GM12875 (cell line): Measurements from ENCODE around the gene FZD10.

Experiments
- H3K4me3 ChIP-seq: one replicate; pipeline ENCODE4 v1.5.1; 2011; ENCODE audit warnings: low read depth, low read length, control low read depth
- CTCF ChIP-seq: IDR thresholded peaks from 2 replicates; pipeline ENCODE4 v1.5.1; 2011; ENCODE audit warnings: low read depth, mild to moderate bottlenecking, control low read depth, inconsistent platforms, low read length, moderate library complexity, borderline replicate concordance; ENCODE audit not compliant: insufficient read depth

The FZD10 gene

DNA sequence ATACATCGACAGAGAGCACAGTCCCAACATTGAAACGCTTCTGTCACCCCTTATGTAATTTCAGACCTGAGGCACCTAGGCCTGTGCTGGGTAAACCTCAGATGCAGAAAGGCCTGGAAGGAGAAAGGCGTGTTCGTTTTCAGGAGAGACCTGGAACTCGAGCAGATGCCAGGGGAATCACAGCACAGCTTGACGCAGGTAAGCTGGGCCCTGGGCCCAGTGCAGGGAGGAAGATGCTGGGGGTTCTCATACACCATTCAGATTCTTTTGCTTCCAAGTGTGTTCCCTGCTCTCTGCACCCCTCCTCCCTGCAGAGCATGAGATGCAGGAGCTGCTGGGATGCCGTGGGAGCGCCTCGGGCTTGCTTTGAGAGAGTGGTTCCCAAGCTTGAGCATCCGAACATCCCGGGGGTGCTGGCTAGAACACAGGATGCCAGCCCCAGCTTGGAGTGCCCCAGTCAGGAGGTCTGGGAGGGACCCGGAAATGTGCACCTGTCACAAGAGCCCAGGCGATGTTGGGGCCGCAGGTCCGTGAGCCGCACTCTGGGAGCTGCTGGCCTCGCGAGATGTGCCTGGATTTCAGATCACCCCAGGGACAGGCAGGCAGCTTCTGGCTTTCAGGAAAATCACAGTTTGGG lies 35.9 kb downstream of the FZD10 start:
- no peak overlapping the region for H3K4me3 ChIP-seq
- no peak for TF ChIP-seq CTCF

DNA sequence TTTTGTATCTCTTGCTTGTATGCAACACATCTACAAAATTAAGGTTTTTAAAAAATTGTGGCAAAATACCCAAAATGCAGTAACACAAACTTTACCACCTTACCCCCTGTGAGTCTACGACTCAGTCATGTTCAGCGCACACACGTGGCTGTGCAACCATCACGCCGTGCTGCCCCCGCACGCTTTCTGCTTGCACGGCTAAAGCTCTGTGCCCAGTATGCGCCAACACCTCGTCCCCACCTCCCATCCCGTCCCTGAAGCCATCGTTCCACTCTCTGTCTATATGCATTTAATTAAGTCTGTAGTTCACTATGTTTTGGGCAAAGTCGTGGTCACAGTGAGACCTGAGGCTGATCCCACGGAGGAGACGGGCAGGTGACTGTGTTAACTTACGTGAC lies 36.4 kb downstream of the FZD10 start:
- no peak for TF ChIP-seq CTCF
- no peak overlapping the region for H3K4me3 ChIP-seq

DNA sequence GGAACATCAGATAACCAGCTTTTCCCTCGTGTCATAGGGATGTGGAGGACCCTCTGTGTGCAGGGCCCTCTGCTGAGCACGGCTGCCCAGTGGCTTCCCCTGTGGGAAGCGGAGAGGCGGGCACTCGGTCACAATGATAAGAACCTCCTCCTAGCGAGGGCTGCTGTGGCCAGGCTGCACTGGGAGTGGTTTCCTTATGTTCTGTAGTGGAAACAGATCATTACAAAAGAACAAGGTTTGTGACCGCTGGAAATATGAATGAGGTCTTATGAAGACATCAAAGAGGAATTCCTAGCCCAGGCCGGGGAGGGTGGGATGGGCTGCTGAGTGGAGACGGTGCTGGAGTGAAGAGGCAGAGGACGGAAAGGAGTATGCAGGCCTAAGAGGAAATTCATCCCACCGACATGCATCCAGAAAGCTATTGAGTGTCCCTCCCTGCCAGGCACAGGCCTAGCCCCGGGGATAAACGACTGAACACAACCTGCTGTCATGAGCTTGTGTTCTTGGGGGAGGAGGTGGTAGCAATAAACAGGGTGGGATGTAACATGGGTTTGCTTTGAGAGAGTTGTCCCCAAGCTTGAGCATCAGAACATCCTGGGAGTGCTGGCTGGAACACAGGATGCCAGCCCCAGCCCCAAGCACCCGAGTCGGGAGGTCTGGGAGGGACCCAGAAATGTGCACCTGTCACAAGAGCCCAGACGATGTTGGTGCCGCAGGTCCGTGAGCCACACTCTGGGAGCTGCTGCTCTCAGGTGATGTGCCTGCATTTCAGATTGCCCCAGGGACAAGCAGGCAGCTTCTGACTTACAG lies 37.5 kb downstream of the FZD10 start:
- TF ChIP-seq CTCF = no peak

GRCh38 chr12:130200445-130200844 lies 38.2 kb downstream of the FZD10 start:
- TF ChIP-seq CTCF = no peak
- no peak overlapping the region for H3K4me3 ChIP-seq

More for the DNA sequence above, 37.5 kb downstream of the FZD10 start:
- H3K4me3 ChIP-seq = no peak overlapping the region

DNA sequence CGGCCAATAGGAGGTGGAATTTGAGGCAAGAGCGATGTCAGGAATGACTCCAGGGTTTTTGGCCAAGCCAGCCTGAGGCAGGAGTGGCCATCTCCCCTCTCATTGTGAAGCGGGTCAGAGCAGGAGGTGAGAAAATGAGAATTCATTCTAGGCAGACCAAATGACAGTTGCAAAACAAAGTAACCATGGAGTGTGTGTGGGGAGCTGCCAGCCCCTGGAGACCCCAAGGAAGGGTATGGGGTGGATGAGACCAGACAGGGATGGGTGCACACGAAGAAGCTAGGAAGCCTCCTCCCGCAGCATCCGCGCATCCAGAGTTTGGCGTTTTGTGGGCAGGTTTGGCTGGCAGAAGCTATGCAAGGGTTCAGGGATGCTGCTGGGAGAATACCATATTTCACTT lies 38.8 kb downstream of the FZD10 start:
- TF ChIP-seq CTCF = no peak

GRCh38 chr12:130202201-130202600 lies 39.9 kb downstream of the FZD10 start:
- TF ChIP-seq CTCF = no peak
- no peak overlapping the region for H3K4me3 ChIP-seq

More for the DNA sequence above, 38.8 kb downstream of the FZD10 start:
- no peak overlapping the region for H3K4me3 ChIP-seq

GRCh38 chr12:130203151-130203550 lies 40.9 kb downstream of the FZD10 start:
- no peak overlapping the region for H3K4me3 ChIP-seq
- no peak for TF ChIP-seq CTCF
